Occipital lobe (tissue), 2 donors: ENCODE data around the gene PELO. TPM values are rescaled to one million over a fixed set of nuclear protein-coding genes. Genes with fewer than 3 reads are reported as not detected.

Experiments
- DNase-seq: peaks from one replicate; lab custom pipeline; 2025; lab: John Stamatoyannopoulos, UW
- total RNA-seq: library from RNA; depleted of rRNA; stranded (reverse); fragments of >200 nt; gene quantifications from one replicate; pipeline ENCODE4 v1.2.3, GENCODE V29; 2014

Gene PELO
- total RNA-seq, 1 donor from 2014 or later, result 36.2 TPM

GRCh38 chr5:52827815-52828214 lies 40.1 kb downstream of the PELO start:
- DNase-seq, result no peak

- no peak for DNase-seq
Observed at GRCh38 chr5:52829664-52830063, 41.9 kb downstream of the PELO start.

GRCh38 chr5:52830650-52831049 lies 42.9 kb downstream of the PELO start:
- no peak for DNase-seq

GRCh38 chr5:52831786-52832511 lies 44.2 kb downstream of the PELO start:
- no peak for DNase-seq

GRCh38 chr5:52834320-52834719 lies 46.6 kb downstream of the PELO start:
- DNase-seq, result no peak

- DNase-seq, result no peak
Observed at GRCh38 chr5:52837068-52837467, 49.4 kb downstream of the PELO start.

Other genes starting within 250 kb of the PELO start
- gene ITGA1, start within 50 bp of the PELO start, total RNA-seq, result 7.2 TPM
- 5.5 TPM for gene ITGA2, start 201.4 kb downstream of the PELO start, total RNA-seq